Panc1 (cell line): ENCODE measurements around the gene HSPA4L. TPM values are rescaled to one million over a fixed set of nuclear protein-coding genes. Genes with fewer than 3 reads are reported as not detected.

Experiments
- ATAC-seq: fragments of 200-7000 bp; cut with Tn5 transposase; 2 replicates; pipeline ENCODE4 v1.9.1; 2020; ENCODE audit warnings: mild to moderate bottlenecking, moderate library complexity
- BruUV-seq: library from RNA; stranded (reverse); fragments of 400-500 nt; replicated peaks from 2 replicates; lab custom pipeline; 2021; lab: Mats Ljungman, UMichigan
- CTCF ChIA-PET: fragments of 300-600 bp; sonication (Branson Sonifier 250); formaldehyde crosslinking; loops from one replicate; lab custom pipeline; 2022; ENCODE audit warnings: antibody characterized with exemption; lab: Charles Lee
- POLR2A ChIA-PET: fragments of 300-600 bp; sonication (Branson Sonifier 250); formaldehyde crosslinking; loops from one replicate; lab custom pipeline; 2022; ENCODE audit warnings: antibody characterized with exemption; lab: Charles Lee
- DNase-seq: peaks from one replicate; pipeline ENCODE4 v3.0.0-alpha.2; 2010; ENCODE audit warnings: low read depth, low spot score
- H3K27ac ChIP-seq: 2 replicates; pipeline ENCODE4 v1.5.1; 2011; ENCODE audit warnings: mild to moderate bottlenecking, low read length, inconsistent platforms
- H3K27me3 ChIP-seq: fragments of 200-500 bp; sonication (Bioruptor generic); 2 replicates; pipeline ENCODE4 v1.6.0; 2014; ENCODE audit warnings: low read length, inconsistent platforms; ENCODE audit not compliant: control insufficient read depth, insufficient read depth
- H3K36me3 ChIP-seq: fragments of 200-500 bp; sonication (Bioruptor generic); 2 replicates; pipeline ENCODE4 v1.5.1; 2014; ENCODE audit warnings: inconsistent platforms, mild to moderate bottlenecking, low read length, moderate library complexity; ENCODE audit not compliant: control insufficient read depth, insufficient read depth
- H3K4me1 ChIP-seq: 2 replicates; pipeline ENCODE4 v1.5.1; 2011; ENCODE audit warnings: inconsistent platforms, mild to moderate bottlenecking, low read length, moderate library complexity; ENCODE audit not compliant: control insufficient read depth, insufficient read depth
- H3K4me3 ChIP-seq, 2 experiments: 2 replicates each; pipeline ENCODE4 v1.5.1; 2011 to 2012; ENCODE audit warnings: low read depth in 2 of 2, low read length in 2 of 2, mild to moderate bottlenecking in 2 of 2, inconsistent platforms in 1 of 2, moderate library complexity in 1 of 2
- H3K9me3 ChIP-seq: fragments of 200-500 bp; sonication (Bioruptor generic); 2 replicates; pipeline ENCODE4 v1.5.1; 2014; ENCODE audit warnings: low read depth, mild to moderate bottlenecking, inconsistent platforms, low read length, moderate library complexity; ENCODE audit not compliant: control insufficient read depth, insufficient read depth
- POLR2AphosphoS5 ChIP-seq: IDR thresholded peaks from 2 replicates; pipeline ENCODE4 v1.6.1; 2012; ENCODE audit warnings: mild to moderate bottlenecking, low read depth, low read length, moderate library complexity
- SIN3A ChIP-seq: IDR thresholded peaks from 2 replicates; pipeline ENCODE4 v1.6.1; 2012; ENCODE audit warnings: low read depth, mild to moderate bottlenecking, low read length, moderate library complexity, borderline replicate concordance; ENCODE audit not compliant: insufficient read depth
- TCF7L2 ChIP-seq: IDR thresholded peaks from 2 replicates; pipeline ENCODE4 v1.6.1; 2011; ENCODE audit warnings: mild to moderate bottlenecking, low read depth, low read length, inconsistent platforms
- in situ Hi-C: cut with HindIII; loops from 2 replicates; pipeline ENCODE4 v1.10.0; 2016; ENCODE audit warnings: low sequenced_read_pairs, low pct_unique_long_range_greater_than_20kb
- intact Hi-C: fragments of 100-400 bp; cut with micrococcal nuclease; formaldehyde crosslinking; loops from one replicate; pipeline ENCODE4 v1.10.0; 2022; ENCODE audit not compliant: unreplicated experiment
- total RNA-seq: library from RNA; stranded (reverse); gene quantifications from one replicate; pipeline ENCODE4 v1.2.1, GENCODE V29; 2021; ENCODE audit not compliant: unreplicated experiment
- TF ChIP-seq, protein P1 (sequence below), 2 experiments: IDR thresholded peaks; 2 replicates each; pipeline ENCODE4 v1.6.1; 2011 to 2012; ENCODE audit warnings: low read depth in 2 of 2, control low read depth in 1 of 2, low read length in 1 of 2, mild to moderate bottlenecking in 1 of 2, moderate library complexity in 1 of 2; ENCODE audit not compliant: insufficient read depth in 1 of 2
- TF ChIP-seq, protein P2 (sequence below): fragments of 450-650 bp; IDR thresholded peaks from 2 replicates; pipeline ENCODE4 v1.5.1; 2017; ENCODE audit warnings: mild to moderate bottlenecking

HSPA4L gene
- total RNA-seq, 1 experiment from 2014 or later = 21.5 TPM

DNA sequence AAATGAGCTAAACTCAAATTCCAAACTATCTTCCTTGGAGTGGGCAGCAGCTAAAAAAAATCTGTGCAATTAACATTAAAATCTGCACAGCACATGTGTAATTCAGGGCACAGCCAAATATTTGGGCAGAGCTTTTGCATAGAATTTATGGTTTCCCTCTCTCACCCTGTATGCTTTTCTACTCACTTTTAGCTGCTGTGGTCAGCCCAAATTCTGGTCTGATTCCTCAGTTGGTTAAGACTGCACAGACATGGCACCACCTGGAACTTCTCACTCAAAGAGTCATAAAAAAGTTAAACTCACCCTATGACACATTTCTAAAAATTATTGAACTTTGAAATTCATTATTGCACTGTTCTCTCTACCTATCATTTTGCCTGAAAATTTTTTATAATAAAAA is 93.7 kb downstream of the HSPA4L start:
- POLR2A ChIA-PET = interaction anchor here (0.5 kb wide), 1 partner anchor 29 kb away, joined by 3 read pairs; no protein-coding TSS in a partner anchor
- intact Hi-C loops = no loop called here

DNA sequence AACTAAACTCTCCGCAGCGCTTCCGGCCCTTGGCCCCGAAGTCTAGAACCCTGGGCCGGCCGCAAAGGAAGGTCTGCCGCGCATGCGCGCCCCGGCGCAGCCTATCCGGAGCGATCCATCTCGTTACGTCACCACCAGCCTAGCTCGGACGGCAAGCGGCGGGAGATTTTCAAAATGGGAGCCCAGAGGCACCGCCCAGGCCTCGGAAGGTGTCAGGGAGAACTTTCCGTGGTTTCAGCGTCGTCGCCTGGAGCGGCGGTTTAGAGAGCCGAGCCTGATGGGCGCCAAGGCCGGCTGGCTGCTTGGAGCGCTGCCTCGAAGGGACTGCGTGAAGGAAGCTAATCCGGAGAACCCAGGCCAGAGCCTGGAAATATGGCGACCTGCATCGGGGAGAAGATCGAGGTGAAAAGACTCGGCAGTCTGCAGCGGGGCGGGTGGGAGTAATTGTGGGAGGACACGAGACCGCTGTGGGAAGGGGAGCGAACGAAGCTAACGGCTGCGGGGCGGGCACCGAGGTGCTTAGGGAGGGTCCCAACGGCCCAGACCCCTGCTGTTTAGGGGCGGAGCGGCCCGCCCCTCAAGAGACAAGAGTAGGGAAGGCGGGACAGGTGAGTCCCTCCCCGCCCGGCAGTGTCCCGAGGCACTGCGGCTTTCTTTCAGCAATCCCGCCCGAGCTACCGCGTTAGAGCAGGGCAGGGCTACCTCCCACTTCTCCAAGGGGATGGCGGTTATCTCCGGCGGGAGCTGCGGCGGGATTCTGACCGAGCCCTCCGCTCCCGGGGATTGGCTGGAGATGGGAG is 98.8 kb downstream of the HSPA4L start, which contains the start of gene PLK4:
PLK4 (plus strand) TSS at position 131 of the 800 bp plus-strand sequence; CDS start at position 373, 242 bp downstream.
- intact Hi-C loops (no loop called here), in situ Hi-C loops (no loop called here)
- Histone ChIP-seq H3K36me3 (peaks cover 10% of the 10 kb centered on the region), H3K4me1 (no peaks in the 10 kb centered on the region; the same call in 1 of the 2 replicates), H3K4me3 (peak within 1 kb of the TSS; percentile 83 to 84), H3K27me3 (no peaks in the 10 kb centered on the region), H3K27ac (peak within 1 kb of the TSS; percentile 96), H3K9me3 (no peaks in the 10 kb centered on the region)
- ATAC-seq = peak; percentile 95
- no TSS peak for BruUV-seq
- ChIA-PET CTCF (no interaction called here), POLR2A (interaction anchor here (0.5 to 0.8 kb wide), 6 partner anchors 8 to 178 kb away, joined by 3 to 20 read pairs (median 5); partner anchors contain the start of genes ABHD18, HSPA4L and MFSD8)
- peak; percentile 77 for TF ChIP-seq SIN3A
- peak; percentile 55; the same call in 1 of the 2 replicates for TF ChIP-seq POLR2AphosphoS5
- TF ChIP-seq, protein P1, sequence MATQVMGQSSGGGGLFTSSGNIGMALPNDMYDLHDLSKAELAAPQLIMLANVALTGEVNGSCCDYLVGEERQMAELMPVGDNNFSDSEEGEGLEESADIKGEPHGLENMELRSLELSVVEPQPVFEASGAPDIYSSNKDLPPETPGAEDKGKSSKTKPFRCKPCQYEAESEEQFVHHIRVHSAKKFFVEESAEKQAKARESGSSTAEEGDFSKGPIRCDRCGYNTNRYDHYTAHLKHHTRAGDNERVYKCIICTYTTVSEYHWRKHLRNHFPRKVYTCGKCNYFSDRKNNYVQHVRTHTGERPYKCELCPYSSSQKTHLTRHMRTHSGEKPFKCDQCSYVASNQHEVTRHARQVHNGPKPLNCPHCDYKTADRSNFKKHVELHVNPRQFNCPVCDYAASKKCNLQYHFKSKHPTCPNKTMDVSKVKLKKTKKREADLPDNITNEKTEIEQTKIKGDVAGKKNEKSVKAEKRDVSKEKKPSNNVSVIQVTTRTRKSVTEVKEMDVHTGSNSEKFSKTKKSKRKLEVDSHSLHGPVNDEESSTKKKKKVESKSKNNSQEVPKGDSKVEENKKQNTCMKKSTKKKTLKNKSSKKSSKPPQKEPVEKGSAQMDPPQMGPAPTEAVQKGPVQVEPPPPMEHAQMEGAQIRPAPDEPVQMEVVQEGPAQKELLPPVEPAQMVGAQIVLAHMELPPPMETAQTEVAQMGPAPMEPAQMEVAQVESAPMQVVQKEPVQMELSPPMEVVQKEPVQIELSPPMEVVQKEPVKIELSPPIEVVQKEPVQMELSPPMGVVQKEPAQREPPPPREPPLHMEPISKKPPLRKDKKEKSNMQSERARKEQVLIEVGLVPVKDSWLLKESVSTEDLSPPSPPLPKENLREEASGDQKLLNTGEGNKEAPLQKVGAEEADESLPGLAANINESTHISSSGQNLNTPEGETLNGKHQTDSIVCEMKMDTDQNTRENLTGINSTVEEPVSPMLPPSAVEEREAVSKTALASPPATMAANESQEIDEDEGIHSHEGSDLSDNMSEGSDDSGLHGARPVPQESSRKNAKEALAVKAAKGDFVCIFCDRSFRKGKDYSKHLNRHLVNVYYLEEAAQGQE (IDR thresholded peaks at IDR 0.05; ENCODE audit: insufficient read depth in 1 of 2, low read depth in 2 of 2, low read length in 1 of 2) = no peak
- DNase-seq = peak; percentile 75

More for the DNA sequence above, 93.7 kb downstream of the HSPA4L start:
- Histone ChIP-seq H3K27ac (no peak overlapping the region), H3K36me3 (no peaks in the 10 kb centered on the region; the same call in 1 of the 2 replicates), H3K27me3 (no peaks in the 10 kb centered on the region), H3K4me3 (no peak overlapping the region), H3K4me1 (no peaks in the 10 kb centered on the region), H3K9me3 (no peaks in the 10 kb centered on the region)
- no TSS peak for BruUV-seq
- DNase-seq (no peak), ATAC-seq (no peak)
- CTCF ChIA-PET = no interaction called here
- no peak for TF ChIP-seq TCF7L2
- TF ChIP-seq SIN3A = no peak
- TF ChIP-seq, protein P2, sequence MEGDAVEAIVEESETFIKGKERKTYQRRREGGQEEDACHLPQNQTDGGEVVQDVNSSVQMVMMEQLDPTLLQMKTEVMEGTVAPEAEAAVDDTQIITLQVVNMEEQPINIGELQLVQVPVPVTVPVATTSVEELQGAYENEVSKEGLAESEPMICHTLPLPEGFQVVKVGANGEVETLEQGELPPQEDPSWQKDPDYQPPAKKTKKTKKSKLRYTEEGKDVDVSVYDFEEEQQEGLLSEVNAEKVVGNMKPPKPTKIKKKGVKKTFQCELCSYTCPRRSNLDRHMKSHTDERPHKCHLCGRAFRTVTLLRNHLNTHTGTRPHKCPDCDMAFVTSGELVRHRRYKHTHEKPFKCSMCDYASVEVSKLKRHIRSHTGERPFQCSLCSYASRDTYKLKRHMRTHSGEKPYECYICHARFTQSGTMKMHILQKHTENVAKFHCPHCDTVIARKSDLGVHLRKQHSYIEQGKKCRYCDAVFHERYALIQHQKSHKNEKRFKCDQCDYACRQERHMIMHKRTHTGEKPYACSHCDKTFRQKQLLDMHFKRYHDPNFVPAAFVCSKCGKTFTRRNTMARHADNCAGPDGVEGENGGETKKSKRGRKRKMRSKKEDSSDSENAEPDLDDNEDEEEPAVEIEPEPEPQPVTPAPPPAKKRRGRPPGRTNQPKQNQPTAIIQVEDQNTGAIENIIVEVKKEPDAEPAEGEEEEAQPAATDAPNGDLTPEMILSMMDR = no peak
- TF ChIP-seq, protein P1 (IDR thresholded peaks at IDR 0.05; ENCODE audit: insufficient read depth in 1 of 2, low read depth in 2 of 2, low read length in 1 of 2) = no peak
- no peak for TF ChIP-seq POLR2AphosphoS5
- in situ Hi-C loops = no loop called here
